ENCODE data around the gene ZNF516.

Gene ZNF516

DNA sequence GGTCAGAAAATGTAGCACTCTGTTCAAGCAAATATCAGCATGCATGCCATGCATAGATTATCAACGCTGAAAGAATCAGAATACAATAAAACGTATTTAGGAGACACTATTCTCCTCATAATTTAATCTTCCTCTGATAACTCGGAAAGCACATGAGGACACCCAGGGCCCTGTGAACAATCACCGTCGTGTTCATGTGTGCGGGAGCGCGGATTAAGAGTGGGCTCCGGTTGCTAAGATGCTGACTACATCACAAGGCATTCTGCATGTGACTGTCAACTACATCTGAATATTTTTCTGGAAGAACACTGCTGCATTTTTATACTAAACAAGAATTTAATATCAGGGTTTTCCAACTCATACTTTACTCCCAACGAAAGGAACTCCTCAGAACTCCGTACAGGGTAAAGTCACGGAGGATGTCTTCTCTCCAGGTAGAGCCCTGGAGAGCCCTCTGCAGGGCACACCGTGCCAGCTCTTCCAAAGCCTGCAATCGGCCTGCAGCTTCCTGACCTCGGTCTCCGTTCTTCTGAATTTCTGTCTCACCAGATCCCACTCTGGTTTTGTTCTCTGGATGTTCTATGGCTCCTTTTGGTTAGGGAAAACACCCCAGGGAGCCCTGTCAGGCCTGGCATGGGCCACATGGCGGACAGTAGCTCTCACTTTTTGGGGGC is 59.6 kb downstream of the ZNF516 start:
- TF ChIP-seq SIN3A (IDR thresholded peaks at IDR 0.05; ENCODE audit: borderline replicate concordance, insufficient read depth, low read length) (no peak), TAF1 (IDR thresholded peaks at IDR 0.05; ENCODE audit: borderline replicate concordance, insufficient read depth, low read length) (no peak), FOXP2 (optimal IDR thresholded peaks at IDR 0.05; ENCODE audit: borderline replicate concordance, extremely low read depth, extremely low read length, insufficient read depth) (no peak), POLR2AphosphoS5 (IDR thresholded peaks at IDR 0.05; ENCODE audit: low read depth, low read length) (no peak)
- TF ChIP-seq, protein P1, sequence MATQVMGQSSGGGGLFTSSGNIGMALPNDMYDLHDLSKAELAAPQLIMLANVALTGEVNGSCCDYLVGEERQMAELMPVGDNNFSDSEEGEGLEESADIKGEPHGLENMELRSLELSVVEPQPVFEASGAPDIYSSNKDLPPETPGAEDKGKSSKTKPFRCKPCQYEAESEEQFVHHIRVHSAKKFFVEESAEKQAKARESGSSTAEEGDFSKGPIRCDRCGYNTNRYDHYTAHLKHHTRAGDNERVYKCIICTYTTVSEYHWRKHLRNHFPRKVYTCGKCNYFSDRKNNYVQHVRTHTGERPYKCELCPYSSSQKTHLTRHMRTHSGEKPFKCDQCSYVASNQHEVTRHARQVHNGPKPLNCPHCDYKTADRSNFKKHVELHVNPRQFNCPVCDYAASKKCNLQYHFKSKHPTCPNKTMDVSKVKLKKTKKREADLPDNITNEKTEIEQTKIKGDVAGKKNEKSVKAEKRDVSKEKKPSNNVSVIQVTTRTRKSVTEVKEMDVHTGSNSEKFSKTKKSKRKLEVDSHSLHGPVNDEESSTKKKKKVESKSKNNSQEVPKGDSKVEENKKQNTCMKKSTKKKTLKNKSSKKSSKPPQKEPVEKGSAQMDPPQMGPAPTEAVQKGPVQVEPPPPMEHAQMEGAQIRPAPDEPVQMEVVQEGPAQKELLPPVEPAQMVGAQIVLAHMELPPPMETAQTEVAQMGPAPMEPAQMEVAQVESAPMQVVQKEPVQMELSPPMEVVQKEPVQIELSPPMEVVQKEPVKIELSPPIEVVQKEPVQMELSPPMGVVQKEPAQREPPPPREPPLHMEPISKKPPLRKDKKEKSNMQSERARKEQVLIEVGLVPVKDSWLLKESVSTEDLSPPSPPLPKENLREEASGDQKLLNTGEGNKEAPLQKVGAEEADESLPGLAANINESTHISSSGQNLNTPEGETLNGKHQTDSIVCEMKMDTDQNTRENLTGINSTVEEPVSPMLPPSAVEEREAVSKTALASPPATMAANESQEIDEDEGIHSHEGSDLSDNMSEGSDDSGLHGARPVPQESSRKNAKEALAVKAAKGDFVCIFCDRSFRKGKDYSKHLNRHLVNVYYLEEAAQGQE (IDR thresholded peaks at IDR 0.05; ENCODE audit: insufficient read depth in 1 of 2, low read depth in 2 of 2, low read length in 2 of 2), result no peak

DNA sequence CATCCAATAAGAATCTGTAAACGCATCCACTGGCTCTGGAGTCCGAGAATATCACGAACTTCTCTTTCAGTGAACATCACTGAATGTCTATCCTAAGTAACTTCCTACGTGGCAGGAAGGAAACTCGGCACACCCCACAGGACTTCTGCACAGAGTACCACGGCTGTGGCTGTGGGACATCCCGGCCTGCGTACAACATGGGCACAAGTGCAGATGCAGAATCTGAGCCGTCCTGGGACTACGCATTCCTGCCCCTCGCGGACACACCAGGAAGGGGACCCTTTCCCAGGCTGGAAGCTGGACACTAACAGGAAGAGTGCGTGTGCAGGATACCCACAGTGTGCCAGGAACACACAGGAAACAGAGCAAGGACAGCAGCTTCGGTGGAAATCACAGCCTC is 60.6 kb downstream of the ZNF516 start:
- no peak for TF ChIP-seq TAF1 (IDR thresholded peaks at IDR 0.05; ENCODE audit: borderline replicate concordance, insufficient read depth, low read length)
- no peak for TF ChIP-seq FOXP2 (optimal IDR thresholded peaks at IDR 0.05; ENCODE audit: borderline replicate concordance, extremely low read depth, extremely low read length, insufficient read depth)
- TF ChIP-seq, protein P1 (IDR thresholded peaks at IDR 0.05; ENCODE audit: insufficient read depth in 1 of 2, low read depth in 2 of 2, low read length in 2 of 2), result no peak
- no peak for TF ChIP-seq SIN3A (IDR thresholded peaks at IDR 0.05; ENCODE audit: borderline replicate concordance, insufficient read depth, low read length)
- no peak for TF ChIP-seq POLR2AphosphoS5 (IDR thresholded peaks at IDR 0.05; ENCODE audit: low read depth, low read length)

DNA sequence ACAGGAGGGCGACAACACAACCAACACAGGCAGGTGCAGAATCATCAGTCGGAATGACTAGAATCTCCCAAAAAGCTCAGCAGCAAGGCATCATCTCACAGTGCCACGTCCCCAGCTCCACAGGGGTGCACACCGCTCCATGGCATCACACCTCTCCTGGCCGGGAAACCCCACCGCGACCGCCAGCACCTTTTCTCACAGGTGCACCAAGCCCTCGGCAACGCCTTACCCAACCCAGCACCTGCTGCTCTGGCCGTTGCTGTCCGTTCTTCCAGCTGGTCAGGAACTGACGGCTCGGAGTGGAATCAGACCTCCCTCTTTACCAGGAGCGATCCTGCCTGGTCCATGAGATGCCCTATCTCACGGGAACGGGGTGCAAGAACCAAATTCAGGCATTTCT is 61.3 kb downstream of the ZNF516 start:
- TF ChIP-seq SIN3A (IDR thresholded peaks at IDR 0.05; ENCODE audit: borderline replicate concordance, insufficient read depth, low read length), result no peak
- no peak for TF ChIP-seq FOXP2 (optimal IDR thresholded peaks at IDR 0.05; ENCODE audit: borderline replicate concordance, extremely low read depth, extremely low read length, insufficient read depth)
- TF ChIP-seq POLR2AphosphoS5 (IDR thresholded peaks at IDR 0.05; ENCODE audit: low read depth, low read length), result no peak
- TF ChIP-seq TAF1 (IDR thresholded peaks at IDR 0.05; ENCODE audit: borderline replicate concordance, insufficient read depth, low read length), result no peak

DNA sequence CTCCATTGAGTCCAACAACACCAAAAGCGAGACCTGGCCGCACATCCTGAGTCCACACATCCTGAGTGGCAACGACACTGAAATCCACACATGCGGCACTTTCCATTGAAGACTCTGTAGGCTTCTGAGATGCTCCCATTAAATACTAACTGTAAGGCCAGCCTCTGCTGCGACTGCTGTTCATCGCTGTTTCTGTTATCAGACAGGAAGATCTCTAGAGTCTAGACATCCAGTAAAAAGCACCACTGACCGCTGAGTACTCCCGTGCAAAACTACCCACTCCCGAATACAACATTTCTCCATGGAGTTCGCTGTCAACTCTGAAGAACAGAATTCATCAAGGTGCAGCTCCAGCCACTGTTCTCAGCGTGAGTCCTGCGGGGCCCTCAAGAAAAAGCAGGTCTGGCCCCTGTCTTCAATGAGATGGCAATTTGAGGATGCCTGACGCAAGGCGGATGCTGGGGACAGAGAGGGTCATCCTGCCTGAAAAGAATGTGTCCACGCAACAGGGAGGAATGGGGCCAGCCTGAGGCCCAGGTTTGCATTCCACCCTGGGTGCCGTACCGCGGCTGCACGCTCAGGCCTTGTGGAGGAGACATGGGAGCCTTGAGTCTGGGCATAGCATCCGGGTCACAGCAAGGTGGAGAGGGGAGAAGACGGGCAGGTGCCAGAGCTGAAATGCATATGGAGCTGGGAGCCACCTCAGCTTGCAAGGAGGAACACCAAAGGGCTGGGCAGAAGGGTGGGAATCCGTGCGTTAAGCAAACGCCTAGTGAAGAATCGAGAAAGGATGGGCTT is 61.9 kb downstream of the ZNF516 start:
- TF ChIP-seq, protein P1 (IDR thresholded peaks at IDR 0.05; ENCODE audit: insufficient read depth in 1 of 2, low read depth in 2 of 2, low read length in 2 of 2), result no peak
- TF ChIP-seq FOXP2 (optimal IDR thresholded peaks at IDR 0.05; ENCODE audit: borderline replicate concordance, extremely low read depth, extremely low read length, insufficient read depth) (no peak), POLR2AphosphoS5 (IDR thresholded peaks at IDR 0.05; ENCODE audit: low read depth, low read length) (no peak), TAF1 (IDR thresholded peaks at IDR 0.05; ENCODE audit: borderline replicate concordance, insufficient read depth, low read length) (no peak), SIN3A (IDR thresholded peaks at IDR 0.05; ENCODE audit: borderline replicate concordance, insufficient read depth, low read length) (no peak)

DNA sequence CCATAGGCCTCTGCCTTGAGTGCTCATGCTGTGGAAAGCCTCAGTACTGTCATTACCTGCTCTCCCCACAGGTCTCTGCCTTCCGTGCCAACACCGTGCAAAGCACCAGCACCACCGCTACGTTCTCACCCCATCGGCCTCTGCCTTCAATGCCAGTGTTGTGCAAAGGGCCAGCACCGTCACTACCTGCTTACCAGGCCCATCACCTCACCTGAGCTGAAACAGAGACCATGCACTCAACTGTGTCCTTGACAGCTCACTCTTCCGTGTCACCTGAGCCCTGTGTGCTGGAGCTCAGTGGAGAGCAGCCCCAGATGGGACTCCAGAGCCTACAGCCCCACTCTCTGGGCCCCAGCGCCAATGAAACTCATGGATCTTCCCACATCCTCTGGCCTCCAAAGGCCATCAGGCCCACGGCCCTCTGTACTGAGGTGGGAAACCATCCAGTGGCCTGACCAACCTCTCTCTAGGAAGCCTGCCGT is 62.7 kb downstream of the ZNF516 start:
- TF ChIP-seq FOXP2 (optimal IDR thresholded peaks at IDR 0.05; ENCODE audit: borderline replicate concordance, extremely low read depth, extremely low read length, insufficient read depth), result no peak
- no peak for TF ChIP-seq TAF1 (IDR thresholded peaks at IDR 0.05; ENCODE audit: borderline replicate concordance, insufficient read depth, low read length)
- TF ChIP-seq, protein P1 (IDR thresholded peaks at IDR 0.05; ENCODE audit: insufficient read depth in 1 of 2, low read depth in 2 of 2, low read length in 2 of 2), result no peak
- TF ChIP-seq SIN3A (IDR thresholded peaks at IDR 0.05; ENCODE audit: borderline replicate concordance, insufficient read depth, low read length), result no peak
- no peak for TF ChIP-seq POLR2AphosphoS5 (IDR thresholded peaks at IDR 0.05; ENCODE audit: low read depth, low read length)
